Measurements from ENCODE around the gene TCF19.
"Not testable (repeated sequence)": the region's sequence is repeated elsewhere in the genome, so short reads cannot be mapped to it uniquely, and the experiment has no call there.

GRCh38 chr6:31169858-31170599 is 11.6 kb downstream of the TCF19 start:
- not testable (repeated sequence) for TF ChIP-seq EZH2 (IDR thresholded peaks at IDR 0.05; ENCODE audit: insufficient read depth, poor library complexity, severe bottlenecking); EZH2phosphoT487 (IDR thresholded peaks at IDR 0.05; ENCODE audit: insufficient read depth, low read depth)
